ENCODE data around the gene DNAH14. TPM values are rescaled to one million over a fixed set of nuclear protein-coding genes. Genes with fewer than 3 reads are reported as not detected.

DNAH14 gene
- total and polyA plus RNA-seq, 2 of the 13 experiments (the other 11 are each of a cell fraction or from before 2014, with no cell fraction given) = 4.5 to 27.5 TPM

DNA sequence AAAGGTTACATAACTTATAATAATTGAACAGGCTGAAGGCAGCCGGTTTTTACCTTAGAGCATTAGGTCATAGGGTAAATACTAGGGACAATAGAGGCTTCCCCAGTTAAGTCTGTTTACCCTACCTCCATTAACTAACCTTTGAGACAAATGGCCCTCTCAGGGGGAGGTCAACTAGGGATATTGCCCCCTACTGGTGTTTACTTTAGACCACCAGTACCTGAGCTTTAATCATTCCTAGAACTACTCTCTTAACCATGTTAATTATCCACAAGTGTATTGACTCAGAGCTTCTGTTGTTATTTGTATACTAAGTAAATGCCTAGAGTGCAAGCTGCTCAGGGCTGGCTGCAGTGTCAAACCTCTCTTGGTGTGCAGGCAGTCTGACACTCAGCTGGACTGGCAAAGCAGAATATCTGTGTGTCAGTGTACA is 52.5 kb downstream of the DNAH14 start (continued):
- TF ChIP-seq RERE (CRISPR knock-in tag; IDR thresholded peaks at IDR 0.05; ENCODE audit: low read depth) (peak; percentile 88), RXRA (CRISPR knock-in tag; IDR thresholded peaks at IDR 0.05) (peak; percentile 93; the same call in 1 of the 2 replicates), FOXP1 (IDR thresholded peaks at IDR 0.05) (peak; percentile 91), FOXP1 (CRISPR knock-in tag; IDR thresholded peaks at IDR 0.05) (peak; percentile 98), NR2F2 (IDR thresholded peaks at IDR 0.05; ENCODE audit: borderline replicate concordance, low read depth) (peak; percentile 87), HOMEZ (CRISPR knock-in tag; IDR thresholded peaks at IDR 0.05; ENCODE audit: low read depth) (peak; percentile 72; the same call in 1 of the 2 replicates), STAG1 (CRISPR knock-in tag; IDR thresholded peaks at IDR 0.05) (0 out of 2 replicates have a peak, but pooled peaks have one; percentile 13), THAP11 (CRISPR knock-in tag; IDR thresholded peaks at IDR 0.05) (peak; percentile 40; the same call in 1 of the 2 replicates), ZNF292 (CRISPR knock-in tag; IDR thresholded peaks at IDR 0.05; ENCODE audit: borderline replicate concordance, low read depth) (peak; percentile 37; the same call in 1 of the 2 replicates), NR2F6 (IDR thresholded peaks at IDR 0.05) (peak; percentile 88), NR2F6 (CRISPR knock-in tag; IDR thresholded peaks at IDR 0.05) (peak; percentile 79), ZNF609 (CRISPR knock-in tag; IDR thresholded peaks at IDR 0.05; ENCODE audit: borderline replicate concordance) (peak; percentile 93)
